HepG2 (cell line): ENCODE results near the gene AKTIP. TPM values are rescaled to one million over a fixed set of nuclear protein-coding genes. Genes with fewer than 3 reads are reported as not detected.
A peak's percentile ranks its signal among the peaks of the same experiment; 100 is the strongest.

ENCODE experiments used
- ATF2 ChIP-seq: sonication (generic); formaldehyde crosslinking; IDR thresholded peaks from 2 replicates; pipeline ENCODE4 v1.4.0; 2020; ENCODE audit warnings: missing genetic modification reagents
- BCL6 ChIP-seq: IDR thresholded peaks from 2 replicates; pipeline ENCODE4 v1.6.1; 2016; ENCODE audit warnings: missing genetic modification reagents, missing compliant biosample characterization
- BORCS8-MEF2B ChIP-seq: sonication (generic); formaldehyde crosslinking; IDR thresholded peaks from 2 replicates; pipeline ENCODE4 v1.8.0; 2022; ENCODE audit warnings: mild to moderate bottlenecking, missing genetic modification reagents
- CBX2 ChIP-seq, 2 experiments: fragments of 200-600 bp in 1 of 2; sonication (generic); formaldehyde crosslinking in 1 of 2; IDR thresholded peaks; 2 replicates each; pipeline versions ENCODE4 v1.7.0 to v1.8.1; 2018 to 2022; ENCODE audit warnings: low read depth in 2 of 2, low read length in 1 of 2, mild to moderate bottlenecking in 1 of 2, missing genetic modification reagents in 1 of 2
- ELF4 ChIP-seq: sonication (generic); formaldehyde crosslinking; IDR thresholded peaks from 2 replicates; pipeline ENCODE4 v1.5.0; 2020; ENCODE audit warnings: missing genetic modification reagents, mild to moderate bottlenecking, moderate library complexity, borderline replicate concordance
- HINFP ChIP-seq: sonication (generic); formaldehyde crosslinking; IDR thresholded peaks from 2 replicates; pipeline ENCODE4 v1.4.0; 2020; ENCODE audit warnings: low read depth, mild to moderate bottlenecking, missing genetic modification reagents
- MYNN ChIP-seq: sonication (generic); formaldehyde crosslinking; IDR thresholded peaks from 2 replicates; pipeline ENCODE4 v1.4.0; 2020; ENCODE audit warnings: mild to moderate bottlenecking, low read depth, missing genetic modification reagents
- SMC3 ChIP-seq: IDR thresholded peaks from 2 replicates; pipeline ENCODE4 v1.6.1; 2011; ENCODE audit warnings: low read length, improper control_type of control experiment
- SOX5 ChIP-seq: IDR thresholded peaks from 2 replicates; pipeline ENCODE4 v1.6.1; 2016; ENCODE audit warnings: borderline replicate concordance
- SRF ChIP-seq: IDR thresholded peaks from 2 replicates; pipeline ENCODE4 v1.6.1; 2011; ENCODE audit warnings: mild to moderate bottlenecking, low read depth, low read length, moderate library complexity
- TRIM24 ChIP-seq: sonication (generic); formaldehyde crosslinking; IDR thresholded peaks from 2 replicates; pipeline ENCODE4 v1.8.0; 2022; ENCODE audit warnings: mild to moderate bottlenecking, missing genetic modification reagents
- XRCC5 ChIP-seq: fragments of 200-400 bp; formaldehyde crosslinking; optimal IDR thresholded peaks from 2 replicates; pipeline ENCODE3; 2017; ENCODE audit warnings: mild to moderate bottlenecking, low read length
- ZBTB4 ChIP-seq: sonication (generic); formaldehyde crosslinking; IDR thresholded peaks from 2 replicates; pipeline ENCODE4 v1.4.0; 2020; ENCODE audit warnings: missing genetic modification reagents, mild to moderate bottlenecking, borderline replicate concordance
- ZBTB42 ChIP-seq: sonication (generic); formaldehyde crosslinking; IDR thresholded peaks from 2 replicates; pipeline ENCODE4 v1.5.0; 2020; ENCODE audit warnings: mild to moderate bottlenecking, missing genetic modification reagents
- ZNF143 ChIP-seq: sonication (generic); formaldehyde crosslinking; IDR thresholded peaks from 2 replicates; pipeline ENCODE4 v1.4.0; 2020; ENCODE audit warnings: missing genetic modification reagents
- ZNF292 ChIP-seq: sonication (generic); formaldehyde crosslinking; IDR thresholded peaks from 2 replicates; pipeline ENCODE4 v1.8.1; 2022; ENCODE audit warnings: mild to moderate bottlenecking, low read depth, missing genetic modification reagents, borderline replicate concordance
- ZNF503 ChIP-seq: sonication (generic); formaldehyde crosslinking; IDR thresholded peaks from 2 replicates; pipeline ENCODE4 v1.4.0; 2020; ENCODE audit warnings: missing genetic modification reagents
- ZNF550 ChIP-seq: sonication (generic); formaldehyde crosslinking; IDR thresholded peaks from 2 replicates; pipeline ENCODE4 v1.4.0; 2020; ENCODE audit warnings: mild to moderate bottlenecking, missing genetic modification reagents, borderline replicate concordance
- ZNF556 ChIP-seq: sonication (generic); formaldehyde crosslinking; IDR thresholded peaks from 2 replicates; pipeline ENCODE4 v1.4.0; 2020; ENCODE audit warnings: mild to moderate bottlenecking, missing genetic modification reagents, borderline replicate concordance
- ZNF792 ChIP-seq: IDR thresholded peaks from 2 replicates; pipeline ENCODE4 v1.6.1; 2016
- ZSCAN22 ChIP-seq: sonication (generic); formaldehyde crosslinking; IDR thresholded peaks from 2 replicates; pipeline ENCODE4 v1.4.0; 2020; ENCODE audit warnings: mild to moderate bottlenecking, missing genetic modification reagents
- polyA plus RNA-seq, 8 experiments: library from polyadenylated mRNA; depleted of rRNA in 3 of 8; stranded (reverse) in 7 of 8; unstranded in 1 of 8; fragments of >200 nt; fragmentation: Illumina TruSeq in 4 of 8; extraction: Trizol in 4 of 8; gene quantifications; 2 replicates each; pipeline versions ENCODE4 v1.2.1 to v1.2.3, GENCODE V29; 2011 to 2016; ENCODE audit warnings: low read depth in 4 of 8, missing spikeins in 1 of 8, mixed read lengths in 1 of 8; ENCODE audit not compliant: insufficient read depth in 1 of 8
- total RNA-seq, 5 experiments: library from RNA; depleted of rRNA; stranded (reverse); fragments of >200 nt; fragmentation: Illumina TruSeq; extraction: Trizol; gene quantifications; 2 replicates each; pipeline ENCODE4 v1.2.3, GENCODE V29; 2016; ENCODE audit warnings: low read depth in 1 of 5

Gene AKTIP
- total and polyA plus RNA-seq, 2 of the 13 experiments (the other 11 are each of a cell fraction or from before 2014, with no cell fraction given) = 28.8 to 49.0 TPM

GRCh38 chr16:53509906-53510703, 7.1 kb upstream of the AKTIP start (continued):
- TF ChIP-seq ZNF292 (CRISPR knock-in tag) (no peak), SOX5 (CRISPR knock-in tag) (0 out of 2 replicates have a peak, but pooled peaks have one; percentile 11), ZNF550 (0 out of 2 replicates have a peak, but pooled peaks have one; percentile 46), ZSCAN22 (CRISPR knock-in tag) (0 out of 2 replicates have a peak, but pooled peaks have one; percentile 9), ATF2 (peak; percentile 44; the same call in 1 of the 2 replicates), MYNN (CRISPR knock-in tag) (0 out of 2 replicates have a peak, but pooled peaks have one; percentile 35), SMC3 (peak; percentile 85), TRIM24 (CRISPR knock-in tag) (no peak), ZNF792 (CRISPR knock-in tag) (no peak; the same call in 1 of the 2 replicates), BORCS8-MEF2B (CRISPR knock-in tag) (0 out of 2 replicates have a peak, but pooled peaks have one; percentile 37), ZBTB4 (CRISPR knock-in tag) (no peak), ZBTB42 (0 out of 2 replicates have a peak, but pooled peaks have one; percentile 48), BCL6 (CRISPR knock-in tag) (peak; percentile 10; the same call in 1 of the 2 replicates), ELF4 (CRISPR knock-in tag) (0 out of 2 replicates have a peak, but pooled peaks have one; percentile 7), ZNF143 (no peak), XRCC5 (peak; percentile 41), HINFP (CRISPR knock-in tag) (0 out of 2 replicates have a peak, but pooled peaks have one; percentile 15), ZNF556 (CRISPR knock-in tag) (peak; percentile 70; the same call in 1 of the 2 replicates), SRF (no peak), ZNF503 (CRISPR knock-in tag) (no peak), CBX2 (IDR thresholded peaks at IDR 0.05; ENCODE audit: low read depth, low read length) (no peak), CBX2 (CRISPR knock-in tag; IDR thresholded peaks at IDR 0.05; ENCODE audit: low read depth) (no peak)
